ENCODE results near the gene DEPDC5.

- TF ChIP-seq TCF7 (IDR thresholded peaks at IDR 0.05; ENCODE audit: borderline replicate concordance) (no peak), RFX5 (IDR thresholded peaks at IDR 0.05; ENCODE audit: low read depth, low read length) (no peak), CHD1 (IDR thresholded peaks at IDR 0.05; ENCODE audit: low read depth, low read length) (no peak), EGR1 (IDR thresholded peaks at IDR 0.05; ENCODE audit: borderline replicate concordance in 1 of 2, low read depth in 2 of 2, low read length in 2 of 2) (no peak), SUZ12 (IDR thresholded peaks at IDR 0.05; ENCODE audit: unreplicated experiment) (no peak), CBFB (IDR thresholded peaks at IDR 0.05; ENCODE audit: low read depth) (no peak), EP300 (IDR thresholded peaks at IDR 0.05; ENCODE audit: borderline replicate concordance in 1 of 2, control insufficient read depth in 1 of 2, low read depth in 2 of 2, low read length in 2 of 2) (no peak), POLR2AphosphoS2 (IDR thresholded peaks at IDR 0.05; ENCODE audit: low read depth, low read length) (no peak), MTA3 (IDR thresholded peaks at IDR 0.05; ENCODE audit: borderline replicate concordance, low read length) (no peak), CHD4 (IDR thresholded peaks at IDR 0.05) (no peak), NBN (IDR thresholded peaks at IDR 0.05) (no peak)
- TF ChIP-seq, protein P1, sequence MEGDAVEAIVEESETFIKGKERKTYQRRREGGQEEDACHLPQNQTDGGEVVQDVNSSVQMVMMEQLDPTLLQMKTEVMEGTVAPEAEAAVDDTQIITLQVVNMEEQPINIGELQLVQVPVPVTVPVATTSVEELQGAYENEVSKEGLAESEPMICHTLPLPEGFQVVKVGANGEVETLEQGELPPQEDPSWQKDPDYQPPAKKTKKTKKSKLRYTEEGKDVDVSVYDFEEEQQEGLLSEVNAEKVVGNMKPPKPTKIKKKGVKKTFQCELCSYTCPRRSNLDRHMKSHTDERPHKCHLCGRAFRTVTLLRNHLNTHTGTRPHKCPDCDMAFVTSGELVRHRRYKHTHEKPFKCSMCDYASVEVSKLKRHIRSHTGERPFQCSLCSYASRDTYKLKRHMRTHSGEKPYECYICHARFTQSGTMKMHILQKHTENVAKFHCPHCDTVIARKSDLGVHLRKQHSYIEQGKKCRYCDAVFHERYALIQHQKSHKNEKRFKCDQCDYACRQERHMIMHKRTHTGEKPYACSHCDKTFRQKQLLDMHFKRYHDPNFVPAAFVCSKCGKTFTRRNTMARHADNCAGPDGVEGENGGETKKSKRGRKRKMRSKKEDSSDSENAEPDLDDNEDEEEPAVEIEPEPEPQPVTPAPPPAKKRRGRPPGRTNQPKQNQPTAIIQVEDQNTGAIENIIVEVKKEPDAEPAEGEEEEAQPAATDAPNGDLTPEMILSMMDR (IDR thresholded peaks at IDR 0.05 in 2 of 3, conservative IDR thresholded peaks at IDR 0.05 in 1 of 3; ENCODE audit: control insufficient read depth in 2 of 3, extremely low read depth in 1 of 3, insufficient read depth in 1 of 3, low read depth in 3 of 3, low read length in 3 of 3), result no peak
- TF ChIP-seq, protein P2, sequence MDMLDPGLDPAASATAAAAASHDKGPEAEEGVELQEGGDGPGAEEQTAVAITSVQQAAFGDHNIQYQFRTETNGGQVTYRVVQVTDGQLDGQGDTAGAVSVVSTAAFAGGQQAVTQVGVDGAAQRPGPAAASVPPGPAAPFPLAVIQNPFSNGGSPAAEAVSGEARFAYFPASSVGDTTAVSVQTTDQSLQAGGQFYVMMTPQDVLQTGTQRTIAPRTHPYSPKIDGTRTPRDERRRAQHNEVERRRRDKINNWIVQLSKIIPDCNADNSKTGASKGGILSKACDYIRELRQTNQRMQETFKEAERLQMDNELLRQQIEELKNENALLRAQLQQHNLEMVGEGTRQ (IDR thresholded peaks at IDR 0.05; ENCODE audit: borderline replicate concordance, low read depth, low read length), result no peak
Measured at GRCh38 chr22:31715147-31715778, 38.6 kb upstream of the DEPDC5 start.
